Pancreas (tissue), 10 donors: ENCODE results near the gene QRICH1. TPM values are rescaled to one million over a fixed set of nuclear protein-coding genes. Genes with fewer than 3 reads are reported as not detected.

Source experiments
- ATAC-seq, 4 donors: fragments of 200-7000 bp; cut with Tn5 transposase; one replicate each; pipeline versions ENCODE4 v1.8.0 to v1.9.1; 2020; ENCODE audit warnings: mild to moderate bottlenecking in 4 of 4, moderate library complexity in 4 of 4
- DNase-seq, 6 donors: peaks; one replicate each; pipeline ENCODE4 v3.0.0-alpha.2; 2020
- FAIRE-seq: peaks from 2 replicates; lab custom pipeline; 2012; peaks lifted over from hg19 to GRCh38; lab: Jason Lieb, UNC
- H3K27ac ChIP-seq, 4 donors: fragments of 200-600 bp; sonication (generic); 1 replicate in 3 of 4; 2 replicates in 1 of 4; pipeline versions ENCODE4 v1.5.0 to v1.8.0; 2020
- H3K27me3 ChIP-seq, 4 donors: fragments of 200-600 bp; one replicate each; pipeline ENCODE4 v1.8.0; 2021
- H3K36me3 ChIP-seq, 3 donors: fragments of 200-600 bp; sonication (generic) in 1 of 3; one replicate each; pipeline versions ENCODE4 v1.5.0 to v1.8.0; 2020 to 2021
- H3K4me1 ChIP-seq, 3 donors: fragments of 200-600 bp; one replicate each; pipeline ENCODE4 v1.8.0; 2021
- H3K4me3 ChIP-seq, 4 donors: fragments of 200-600 bp; sonication (generic) in 2 of 4; one replicate each; pipeline versions ENCODE4 v1.5.0 to v1.8.0; 2020 to 2021
- H3K9me3 ChIP-seq, 4 donors: fragments of 200-600 bp; one replicate each; pipeline ENCODE4 v1.8.0; 2021
- WGBS, 2 donors: extraction: QIAGEN DNeasy Blood & Tissue Kit; methylation state at CpG; one replicate each; pipeline ENCODE4 v1.1.7; 2013; 5-methylcytosine and 5-hydroxymethylcytosine counted together
- intact Hi-C, 3 donors: fragments of 100-400 bp; cut with DNase I; formaldehyde crosslinking; loops; one replicate each; pipeline versions ENCODE4 v1.11.1 to v1.14.2; 2022
- polyA plus RNA-seq, 2 donors: library from polyadenylated mRNA; stranded (reverse); fragments of 200-250 nt; gene quantifications; one replicate each; pipeline ENCODE4 v1.2.3, GENCODE V29; 2013
- total RNA-seq, 6 donors: library from RNA; stranded (reverse); fragmentation: NEBNext Ultra II Directional in 4 of 6; extraction: Animal tissue kit (Norgen Biotek cat#: 25700) in 4 of 6; gene quantifications; one replicate each; pipeline versions ENCODE4 v1.2.1 to v1.2.4, GENCODE V29; 2021 to 2023
- TF ChIP-seq, protein P1 (sequence below), 4 donors: fragments of 200-600 bp; sonication (generic) in 3 of 4; IDR thresholded peaks; one replicate each; pipeline versions ENCODE4 v1.5.0 to v1.8.0; 2021; ENCODE audit warnings: antibody characterized with exemption in 4 of 4
- donor health status: healthy with polysubstance abuse.
- donor health status: DM: no; HTN: no; CAD: no; lungs with moderate emphysema.
- donor health status: DM: no; HTN: no; CAD: no.
- donor health status: control.
- donor health status: control.
- donor health status: Bipolar disorder and iron deficiency.
- donor health status: DM: yes; HTN: yes; CAD: no.
- donor health status: DM: no; HTN: no; CAD: no.
- donor health status: DM: no; HTN: no; CAD: no.
- donor health status: DM: yes; HTN: yes; CAD: no.

The QRICH1 gene
- total and polyA plus RNA-seq, 8 donors, result 20.9 to 48.1 (median 30.4) TPM

DNA sequence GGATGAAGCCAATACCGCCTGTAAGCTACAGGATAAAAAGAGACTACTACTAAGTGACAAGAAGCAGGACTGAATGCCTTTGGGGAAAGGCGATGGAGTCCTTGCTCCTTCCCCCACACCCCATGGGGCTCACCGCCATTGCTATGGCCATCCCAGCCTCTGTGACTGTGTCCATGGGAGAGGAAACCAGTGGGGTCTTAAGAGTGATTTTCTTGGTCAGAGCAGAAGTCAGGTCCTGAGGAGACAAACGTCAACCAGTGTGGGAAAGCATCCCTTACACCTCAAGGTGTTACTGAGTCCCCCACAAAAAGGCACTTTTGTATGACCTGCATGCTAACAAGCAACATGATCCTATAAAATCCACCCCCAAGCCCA, 65.6 kb downstream of the QRICH1 start:
- peak overlapping the region in 2 of 4 donors; percentile 78 to 90 for H3K27ac ChIP-seq
- ATAC-seq (no peak), DNase-seq (peak in 1 of 6 donors; percentile 4), FAIRE-seq (no peak)
- TF ChIP-seq, protein P1, sequence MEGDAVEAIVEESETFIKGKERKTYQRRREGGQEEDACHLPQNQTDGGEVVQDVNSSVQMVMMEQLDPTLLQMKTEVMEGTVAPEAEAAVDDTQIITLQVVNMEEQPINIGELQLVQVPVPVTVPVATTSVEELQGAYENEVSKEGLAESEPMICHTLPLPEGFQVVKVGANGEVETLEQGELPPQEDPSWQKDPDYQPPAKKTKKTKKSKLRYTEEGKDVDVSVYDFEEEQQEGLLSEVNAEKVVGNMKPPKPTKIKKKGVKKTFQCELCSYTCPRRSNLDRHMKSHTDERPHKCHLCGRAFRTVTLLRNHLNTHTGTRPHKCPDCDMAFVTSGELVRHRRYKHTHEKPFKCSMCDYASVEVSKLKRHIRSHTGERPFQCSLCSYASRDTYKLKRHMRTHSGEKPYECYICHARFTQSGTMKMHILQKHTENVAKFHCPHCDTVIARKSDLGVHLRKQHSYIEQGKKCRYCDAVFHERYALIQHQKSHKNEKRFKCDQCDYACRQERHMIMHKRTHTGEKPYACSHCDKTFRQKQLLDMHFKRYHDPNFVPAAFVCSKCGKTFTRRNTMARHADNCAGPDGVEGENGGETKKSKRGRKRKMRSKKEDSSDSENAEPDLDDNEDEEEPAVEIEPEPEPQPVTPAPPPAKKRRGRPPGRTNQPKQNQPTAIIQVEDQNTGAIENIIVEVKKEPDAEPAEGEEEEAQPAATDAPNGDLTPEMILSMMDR (IDR thresholded peaks at IDR 0.05), result no peak
- no peaks in the 10 kb centered on the region for H3K9me3 ChIP-seq
- peaks cover 0 to 51% (median 24%) of the 10 kb centered on the region in 3 donors for H3K36me3 ChIP-seq
- no peaks in the 10 kb centered on the region for H3K27me3 ChIP-seq
- intact Hi-C loops, result loop anchor here in 1 of 3 donors (10.0 kb wide), 1 partner anchor 67 kb away; the partner anchor contains the start of gene QRICH1
- 69 to 77% methylated on average over 4 of the region's 4 CpGs for WGBS, 2 donors
- H3K4me3 ChIP-seq, result peak overlapping the region in 3 of 4 donors; percentile 54 to 86 (median 64)
- H3K4me1 ChIP-seq, result peaks cover 6 to 17% (median 6%) of the 10 kb centered on the region in 3 donors

DNA sequence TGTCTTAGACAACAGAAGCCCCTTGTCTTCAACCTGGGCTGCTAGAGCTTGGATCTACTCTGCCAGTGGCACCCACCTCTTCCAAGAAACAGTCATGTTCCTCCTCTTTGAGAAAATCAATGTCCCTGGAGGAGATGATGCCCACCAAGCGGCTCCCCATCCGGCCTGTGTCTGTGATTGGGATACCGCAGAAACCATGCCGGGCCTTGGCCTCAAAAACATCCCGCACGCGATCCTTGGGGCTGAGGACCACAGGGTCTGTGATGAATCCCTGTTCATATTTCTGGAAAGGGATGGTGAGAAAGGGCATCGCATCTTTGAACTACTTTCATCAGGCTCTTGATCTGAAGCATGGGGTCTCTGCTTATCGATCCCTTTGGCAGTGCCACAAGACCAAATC, 66.2 kb downstream of the QRICH1 start:
- TF ChIP-seq, protein P1 (IDR thresholded peaks at IDR 0.05), result no peak
- Histone ChIP-seq H3K36me3 (peaks cover 0 to 44% (median 20%) of the 10 kb centered on the region in 3 donors), H3K27ac (no peak overlapping the region), H3K4me3 (peak overlapping the region in 1 of 4 donors; percentile 86), H3K9me3 (no peaks in the 10 kb centered on the region), H3K4me1 (peaks cover 6 to 23% (median 9%) of the 10 kb centered on the region in 3 donors), H3K27me3 (no peaks in the 10 kb centered on the region)
- DNase-seq (no peak), ATAC-seq (no peak), FAIRE-seq (no peak)
- intact Hi-C loops, result loop anchor here in 1 of 3 donors (10.0 kb wide), 1 partner anchor 67 kb away; the partner anchor contains the start of gene QRICH1
- 90 to 91% methylated on average over 9 of the region's 9 CpGs for WGBS, 2 donors

DNA sequence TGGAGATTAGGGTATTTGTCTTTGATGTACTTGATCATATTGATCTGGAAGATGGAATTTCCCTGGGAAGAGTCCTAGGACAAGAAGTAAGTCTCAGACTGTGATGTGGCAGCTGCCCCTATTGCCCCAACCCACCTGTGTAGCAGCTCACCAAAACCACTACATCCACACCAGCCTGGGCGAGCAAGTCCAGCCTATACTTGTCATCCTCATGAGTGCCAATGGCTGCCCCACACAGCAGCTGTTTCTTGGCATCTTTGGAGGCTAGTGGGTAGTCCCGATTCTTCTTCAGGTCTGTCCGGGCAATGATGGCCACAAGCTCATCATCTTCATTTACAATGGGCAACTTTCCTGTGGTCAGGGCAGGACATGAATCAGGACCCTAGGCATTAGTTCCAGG, 67.3 kb downstream of the QRICH1 start:
- peaks cover 0 to 33% (median 18%) of the 10 kb centered on the region in 3 donors for H3K36me3 ChIP-seq
- FAIRE-seq (no peak), ATAC-seq (no peak), DNase-seq (no peak)
- WGBS, 2 donors, result 91 to 96% methylated on average over 3 of the region's 3 CpGs
- peaks cover 6 to 24% (median 9%) of the 10 kb centered on the region in 3 donors for H3K4me1 ChIP-seq
- no peaks in the 10 kb centered on the region for H3K9me3 ChIP-seq
- no peak overlapping the region for H3K27ac ChIP-seq
- no peak overlapping the region for H3K4me3 ChIP-seq
- intact Hi-C loops, result loop anchor here in 1 of 3 donors (10.0 kb wide), 1 partner anchor 68 kb away; the partner anchor contains the start of gene QRICH1
- TF ChIP-seq, protein P1 (IDR thresholded peaks at IDR 0.05), result no peak
- no peaks in the 10 kb centered on the region for H3K27me3 ChIP-seq

- no peak overlapping the region for H3K4me3 ChIP-seq
- H3K9me3 ChIP-seq, result no peaks in the 10 kb centered on the region
- peaks cover 6 to 24% (median 9%) of the 10 kb centered on the region in 3 donors for H3K4me1 ChIP-seq
- TF ChIP-seq, protein P1 (IDR thresholded peaks at IDR 0.05), result no peak
- ATAC-seq, result no peak
- H3K36me3 ChIP-seq, result peaks cover 0 to 32% (median 18%) of the 10 kb centered on the region in 3 donors
- H3K27me3 ChIP-seq, result no peaks in the 10 kb centered on the region
- 86 to 87% methylated on average over 8 of the region's 8 CpGs for WGBS, 2 donors
- no peak for FAIRE-seq
- peak in 1 of 6 donors; percentile 21 for DNase-seq
- intact Hi-C loops, result loop anchor here in 1 of 3 donors (10.0 kb wide), 1 partner anchor 69 kb away; the partner anchor contains the start of gene QRICH1
- no peak overlapping the region for H3K27ac ChIP-seq
These were observed 67.9 kb downstream of the QRICH1 start for GRCh38 chr3:49025793-49026520.
